HEK293 (cell line): Measurements from ENCODE around the gene KDSR.

Source experiments
- BCL11A ChIP-seq: fragments of 450-650 bp; formaldehyde crosslinking; IDR thresholded peaks from 2 replicates; pipeline ENCODE4 v1.5.1; 2016; ENCODE audit warnings: low read depth, missing biosample characterization, missing genetic modification characterization
- FEZF1 ChIP-seq: fragments of 450-650 bp; formaldehyde crosslinking; IDR thresholded peaks from 2 replicates; pipeline ENCODE4 v1.5.1; 2016; ENCODE audit warnings: missing biosample characterization, missing genetic modification characterization
- HOXD13 ChIP-seq: sonication (generic); formaldehyde crosslinking; IDR thresholded peaks from 2 replicates; pipeline ENCODE4 v1.8.0; 2022; ENCODE audit warnings: missing genetic modification reagents, borderline replicate concordance
- KLF16 ChIP-seq: fragments of 450-650 bp; formaldehyde crosslinking; IDR thresholded peaks from 2 replicates; pipeline ENCODE4 v1.5.1; 2017; ENCODE audit warnings: missing biosample characterization, missing genetic modification characterization
- OSR2 ChIP-seq: fragments of 450-650 bp; formaldehyde crosslinking; IDR thresholded peaks from 2 replicates; pipeline ENCODE4 v1.5.1; 2016; ENCODE audit warnings: missing biosample characterization, missing genetic modification characterization
- PATZ1 ChIP-seq: fragments of 450-650 bp; formaldehyde crosslinking; IDR thresholded peaks from 2 replicates; pipeline ENCODE4 v1.5.1; 2016; ENCODE audit warnings: missing biosample characterization, missing genetic modification characterization
- PRDM4 ChIP-seq: fragments of 450-650 bp; formaldehyde crosslinking; IDR thresholded peaks from 2 replicates; pipeline ENCODE4 v1.5.1; 2017; ENCODE audit warnings: missing biosample characterization, missing genetic modification characterization
- SCRT1 ChIP-seq: fragments of 450-650 bp; formaldehyde crosslinking; IDR thresholded peaks from 2 replicates; pipeline ENCODE4 v1.5.1; 2016; ENCODE audit warnings: missing biosample characterization, missing genetic modification characterization, borderline replicate concordance
- SCRT2 ChIP-seq: fragments of 450-650 bp; formaldehyde crosslinking; IDR thresholded peaks from 2 replicates; pipeline ENCODE4 v1.5.1; 2016; ENCODE audit warnings: missing biosample characterization, missing genetic modification characterization
- SP2 ChIP-seq: fragments of 450-650 bp; formaldehyde crosslinking; IDR thresholded peaks from 2 replicates; pipeline ENCODE4 v1.5.1; 2016; ENCODE audit warnings: missing biosample characterization, missing genetic modification characterization
- ZBTB11 ChIP-seq: fragments of 450-650 bp; formaldehyde crosslinking; conservative IDR thresholded peaks from 2 replicates; pipeline ENCODE4 v1.5.1; 2016; ENCODE audit warnings: low read depth, missing biosample characterization, missing genetic modification characterization
- ZBTB26 ChIP-seq: fragments of 450-650 bp; formaldehyde crosslinking; optimal IDR thresholded peaks from 2 replicates; pipeline ENCODE3; 2016; ENCODE audit warnings: missing biosample characterization, mild to moderate bottlenecking, missing genetic modification characterization
- ZBTB49 ChIP-seq: fragments of 450-650 bp; formaldehyde crosslinking; IDR thresholded peaks from 2 replicates; pipeline ENCODE4 v1.5.1; 2016; ENCODE audit warnings: missing biosample characterization, missing genetic modification characterization, low read depth
- ZFHX2 ChIP-seq: fragments of 450-650 bp; formaldehyde crosslinking; conservative IDR thresholded peaks from 2 replicates; pipeline ENCODE4 v1.5.1; 2016; ENCODE audit warnings: missing biosample characterization, missing genetic modification characterization
- ZNF148 ChIP-seq: fragments of 450-650 bp; formaldehyde crosslinking; IDR thresholded peaks from 2 replicates; pipeline ENCODE4 v1.5.0; 2017; ENCODE audit warnings: missing biosample characterization, missing genetic modification characterization, borderline replicate concordance
- ZNF266 ChIP-seq: fragments of 450-650 bp; formaldehyde crosslinking; IDR thresholded peaks from 2 replicates; pipeline ENCODE4 v1.5.1; 2016; ENCODE audit warnings: missing biosample characterization, missing genetic modification characterization, low read depth
- ZNF366 ChIP-seq: fragments of 450-650 bp; formaldehyde crosslinking; conservative IDR thresholded peaks from 2 replicates; pipeline ENCODE4 v1.5.1; 2016; ENCODE audit warnings: missing biosample characterization, missing genetic modification characterization
- ZNF501 ChIP-seq: fragments of 450-650 bp; formaldehyde crosslinking; IDR thresholded peaks from 2 replicates; pipeline ENCODE4 v1.5.1; 2016; ENCODE audit warnings: missing biosample characterization, missing genetic modification characterization
- ZNF544 ChIP-seq: fragments of 450-650 bp; formaldehyde crosslinking; IDR thresholded peaks from 2 replicates; pipeline ENCODE4 v1.5.0; 2017; ENCODE audit warnings: missing biosample characterization, missing genetic modification characterization
- ZNF549 ChIP-seq: fragments of 450-650 bp; IDR thresholded peaks from 2 replicates; pipeline ENCODE4 v1.5.1; 2018; ENCODE audit warnings: missing biosample characterization, missing genetic modification characterization, mild to moderate bottlenecking, inconsistent platforms, moderate library complexity
- ZNF660 ChIP-seq: fragments of 450-650 bp; IDR thresholded peaks from 2 replicates; pipeline ENCODE4 v1.5.1; 2018; ENCODE audit warnings: missing biosample characterization, mild to moderate bottlenecking, missing genetic modification characterization
- ZNF670 ChIP-seq: fragments of 450-650 bp; formaldehyde crosslinking; IDR thresholded peaks from 2 replicates; pipeline ENCODE4 v1.5.1; 2016; ENCODE audit warnings: missing biosample characterization, missing genetic modification characterization, low read depth
- ZNF837 ChIP-seq: fragments of 450-650 bp; formaldehyde crosslinking; IDR thresholded peaks from 2 replicates; pipeline ENCODE4 v1.5.1; 2016; ENCODE audit warnings: missing biosample characterization, missing genetic modification characterization
- ZSCAN4 ChIP-seq: fragments of 450-650 bp; formaldehyde crosslinking; IDR thresholded peaks from 2 replicates; pipeline ENCODE4 v1.5.1; 2017; ENCODE audit warnings: missing biosample characterization, missing genetic modification characterization

The KDSR gene

GRCh38 chr18:63319383-63320122 lies 47.5 kb downstream of the KDSR start, which contains the start of gene BCL2 (continued):
- no peak for TF ChIP-seq ZNF148 (tag by site-specific recombination)
- no peak for TF ChIP-seq SCRT1 (tag by site-specific recombination)
- no peak for TF ChIP-seq ZNF501 (tag by site-specific recombination)
- no peak for TF ChIP-seq OSR2
- TF ChIP-seq ZNF837, result no peak
- TF ChIP-seq ZNF266 (tag by site-specific recombination), result no peak
- TF ChIP-seq SP2 (tag by site-specific recombination), result peak; percentile 27
- no peak for TF ChIP-seq ZNF544 (tag by site-specific recombination)
- TF ChIP-seq ZNF670 (tag by site-specific recombination), result no peak
- 0 out of 2 replicates have a peak, but pooled peaks have one; percentile 36 for TF ChIP-seq ZNF660 (tag by site-specific recombination)
- TF ChIP-seq KLF16 (tag by site-specific recombination), result no peak
- no peak for TF ChIP-seq ZNF549
- TF ChIP-seq SCRT2 (tag by site-specific recombination), result no peak
- no peak for TF ChIP-seq ZBTB49
- TF ChIP-seq ZFHX2, result no peak
- TF ChIP-seq HOXD13 (CRISPR knock-in tag), result no peak
- TF ChIP-seq FEZF1 (tag by site-specific recombination), result no peak
- 0 out of 2 replicates have a peak, but pooled peaks have one; percentile 37 for TF ChIP-seq PATZ1 (tag by site-specific recombination)
- TF ChIP-seq ZNF366 (tag by site-specific recombination), result no peak
- TF ChIP-seq BCL11A, result no peak
- TF ChIP-seq ZBTB26 (tag by site-specific recombination), result peak; percentile 69
- no peak for TF ChIP-seq PRDM4 (tag by site-specific recombination)
- TF ChIP-seq ZBTB11 (tag by site-specific recombination), result no peak
- no peak for TF ChIP-seq ZSCAN4 (tag by site-specific recombination)
